GM12878 (cell line): Measurements from ENCODE around the gene PJA1.

ENCODE experiments used
- ATF2 ChIP-seq: IDR thresholded peaks from 2 replicates; pipeline ENCODE4 v1.6.1; 2012; ENCODE audit warnings: low read length, inconsistent platforms
- CEBPB ChIP-seq, 2 experiments: fragments of 150-350 bp in 1 of 2; IDR thresholded peaks; 2 replicates each; pipeline ENCODE4 v1.6.1; 2012 to 2014; ENCODE audit warnings: low read depth in 2 of 2, low read length in 2 of 2, borderline replicate concordance in 1 of 2, inconsistent platforms in 1 of 2
- CTCF ChIP-seq, 3 experiments: IDR thresholded peaks in 2 of 3; conservative IDR thresholded peaks in 1 of 3; 2 replicates each; pipeline ENCODE4 v1.5.1; 2011; ENCODE audit warnings: low read depth in 3 of 3, low read length in 3 of 3, mild to moderate bottlenecking in 3 of 3, control low read depth in 2 of 3, moderate library complexity in 2 of 3, inconsistent platforms in 1 of 3, mixed read lengths in 1 of 3; ENCODE audit not compliant: control insufficient read depth in 2 of 3, insufficient read depth in 1 of 3; ENCODE audit errors: extremely low read depth in 1 of 3
- FOXK2 ChIP-seq: fragments of 450-650 bp; IDR thresholded peaks from 2 replicates; pipeline ENCODE4 v1.6.1; 2017; ENCODE audit warnings: mild to moderate bottlenecking, moderate library complexity
- KDM1A ChIP-seq: fragments of 200-600 bp; sonication (generic); IDR thresholded peaks from 2 replicates; pipeline ENCODE4 v1.6.1; 2016; ENCODE audit warnings: borderline replicate concordance
- KLF5 ChIP-seq: fragments of 450-650 bp; IDR thresholded peaks from 2 replicates; pipeline ENCODE4 v1.6.1; 2014; ENCODE audit warnings: mild to moderate bottlenecking; ENCODE audit not compliant: partially characterized antibody
- POLR2A ChIP-seq: IDR thresholded peaks from 2 replicates; pipeline ENCODE4 v1.6.1; 2011; ENCODE audit warnings: low read depth, mild to moderate bottlenecking, low read length
- SIN3A ChIP-seq: IDR thresholded peaks from 2 replicates; pipeline ENCODE4 v1.6.1; 2012; ENCODE audit warnings: low read depth, low read length, improper control_type of control experiment
- SIX5 ChIP-seq: IDR thresholded peaks from 2 replicates; pipeline ENCODE4 v1.6.1; 2011; ENCODE audit warnings: mild to moderate bottlenecking, low read depth, low read length, moderate library complexity; ENCODE audit not compliant: severe bottlenecking
- SMC3 ChIP-seq: IDR thresholded peaks from 2 replicates; pipeline ENCODE4 v1.6.1; 2011; ENCODE audit warnings: low read length, improper control_type of control experiment, borderline replicate concordance
- TAF1 ChIP-seq: IDR thresholded peaks from 2 replicates; pipeline ENCODE4 v1.6.1; 2011; ENCODE audit warnings: mild to moderate bottlenecking, low read depth, low read length, borderline replicate concordance

GRCh38 chrX:69138512-69138911 is 26.7 kb downstream of the PJA1 start:
- TF ChIP-seq CTCF (IDR thresholded peaks at IDR 0.05 in 2 of 3, conservative IDR thresholded peaks at IDR 0.05 in 1 of 3; ENCODE audit: control insufficient read depth in 2 of 3, extremely low read depth in 1 of 3, insufficient read depth in 1 of 3, low read depth in 3 of 3, low read length in 3 of 3) (no peak), ATF2 (no peak), KDM1A (no peak), FOXK2 (no peak), SIX5 (no peak), KLF5 (no peak), TAF1 (no peak), CEBPB (IDR thresholded peaks at IDR 0.05; ENCODE audit: borderline replicate concordance in 1 of 2, low read depth in 2 of 2, low read length in 2 of 2) (no peak), SMC3 (no peak), SIN3A (no peak), POLR2A (no peak)
